Left lung (tissue), 10 donors: ENCODE data around the gene RBM15. TPM values are rescaled to one million over a fixed set of nuclear protein-coding genes. Genes with fewer than 3 reads are reported as not detected.

Source experiments
- ATAC-seq: fragments of 200-7000 bp; cut with Tn5 transposase; one replicate; pipeline ENCODE4 v1.9.1; 2020; ENCODE audit warnings: moderate library complexity
- DNase-seq, 4 donors: peaks; one replicate each; pipeline ENCODE4 v3.0.0-alpha.2; 2013 to 2020
- H3K27ac ChIP-seq, 2 donors: fragments of 200-600 bp; sonication (generic) in 1 of 2; one replicate each; pipeline versions ENCODE4 v1.5.0 to v1.8.0; 2020 to 2021
- H3K27me3 ChIP-seq, 2 donors: fragments of 200-600 bp; sonication (generic) in 1 of 2; one replicate each; pipeline versions ENCODE4 v1.5.0 to v1.8.0; 2020 to 2021
- H3K36me3 ChIP-seq, 2 donors: fragments of 200-600 bp; sonication (generic) in 1 of 2; one replicate each; pipeline versions ENCODE4 v1.5.0 to v1.8.0; 2020 to 2021
- H3K4me1 ChIP-seq, 2 donors: fragments of 200-600 bp; one replicate each; pipeline ENCODE4 v1.8.0; 2021
- H3K4me3 ChIP-seq, 2 donors: fragments of 200-600 bp; sonication (generic) in 1 of 2; one replicate each; pipeline versions ENCODE4 v1.5.0 to v1.8.0; 2020 to 2021; ENCODE audit warnings: mild to moderate bottlenecking in 1 of 2
- H3K9me3 ChIP-seq, 2 donors: fragments of 200-600 bp; sonication (generic) in 1 of 2; one replicate each; pipeline versions ENCODE4 v1.5.0 to v1.8.0; 2020 to 2021
- CTCF ChIP-seq, 2 donors: fragments of 200-600 bp; sonication (generic) in 1 of 2; IDR thresholded peaks; one replicate each; pipeline versions ENCODE4 v1.5.0 to v1.8.0; 2021; ENCODE audit warnings: antibody characterized with exemption in 2 of 2
- intact Hi-C, 2 donors: fragments of 100-400 bp; cut with DNase I; formaldehyde crosslinking; loops; one replicate each; pipeline versions ENCODE4 v1.11.2 to v1.14.2; 2022
- polyA plus RNA-seq, 6 donors: library from polyadenylated mRNA; unstranded; fragments of 120-200 nt; gene quantifications; one replicate each; pipeline ENCODE4 v1.2.1, GENCODE V29; 2013; ENCODE audit not compliant: insufficient read length in 6 of 6
- total RNA-seq, 2 donors: library from RNA; stranded (reverse); fragmentation: NEBNext Ultra II Directional; extraction: Animal tissue kit (Norgen Biotek cat#: 25700); gene quantifications; one replicate each; pipeline ENCODE4 v1.2.1, GENCODE V29; 2021
- donor health status: DM: no; HTN: yes; CAD: no.
- donor health status: DM: no; HTN: no; CAD: no.

Gene RBM15
- total and polyA plus RNA-seq, 8 donors: 10.9 to 24.3 (median 13.2) TPM

- DNase-seq (no peak), ATAC-seq (no peak)
- no peak for TF ChIP-seq CTCF (IDR thresholded peaks at IDR 0.05)
- peaks cover 0 to 54% of the 10 kb centered on the region in 2 donors for H3K36me3 ChIP-seq
- H3K4me1 ChIP-seq: peaks cover 0 to 5% of the 10 kb centered on the region in 2 donors
- no peaks in the 10 kb centered on the region for H3K9me3 ChIP-seq
- no peak overlapping the region for H3K4me3 ChIP-seq
- intact Hi-C loops: no loop called here
- no peak overlapping the region for H3K27ac ChIP-seq
- no peaks in the 10 kb centered on the region for H3K27me3 ChIP-seq
These were observed 55.3 kb downstream of the RBM15 start for GRCh38 chr1:110394493-110394820.

Other genes starting within 250 kb of the RBM15 start
- gene UBL4B, start 226.9 kb upstream of the RBM15 start, total RNA-seq: not detected
- not detected for gene UBL4B, start 226.9 kb upstream of the RBM15 start, polyA plus RNA-seq
- gene SLC6A17, start 188.9 kb upstream of the RBM15 start, total RNA-seq: under 1 TPM in 1 of 2 donors, not detected in 1; 0.03 TPM
- under 1 TPM; 0.03 to 0.13 (median 0.04) TPM for gene SLC6A17, start 188.9 kb upstream of the RBM15 start, polyA plus RNA-seq
- gene KCNC4, start 129.1 kb upstream of the RBM15 start, total RNA-seq: 1 to 10 TPM; 7.7 to 9.4 TPM
- gene KCNC4, start 129.1 kb upstream of the RBM15 start, polyA plus RNA-seq: 10 to 100 TPM in 4 of 6 donors, 1 to 10 TPM in 2; 8.5 to 16.3 (median 11.3) TPM
- gene SLC16A4, start 51.6 kb downstream of the RBM15 start, total RNA-seq: 10 to 100 TPM; 12.0 to 40.5 TPM
- gene SLC16A4, start 51.6 kb downstream of the RBM15 start, polyA plus RNA-seq: 1 to 10 TPM; 6.1 to 8.2 (median 7.5) TPM
- gene LAMTOR5, start 68.3 kb downstream of the RBM15 start, total RNA-seq: 100 to 1,000 TPM; 134 to 145 TPM
- 100 to 1,000 TPM; 112 to 121 (median 116) TPM for gene LAMTOR5, start 68.3 kb downstream of the RBM15 start, polyA plus RNA-seq
- gene PROK1, start 111.8 kb downstream of the RBM15 start, total RNA-seq: not detected
- gene PROK1, start 111.8 kb downstream of the RBM15 start, polyA plus RNA-seq: under 1 TPM in 2 of 6 donors, not detected in 4; 0.10 to 0.13 TPM
- gene KCNA10, start 179.8 kb downstream of the RBM15 start, total RNA-seq: not detected
- not detected for gene KCNA10, start 179.8 kb downstream of the RBM15 start, polyA plus RNA-seq